Eye (tissue), 1 donor: ENCODE measurements around the gene COMMD9.

Experiments
- DNase-seq: peaks from one replicate; pipeline ENCODE4 v3.0.0-alpha.2; 2015

COMMD9 gene

DNA sequence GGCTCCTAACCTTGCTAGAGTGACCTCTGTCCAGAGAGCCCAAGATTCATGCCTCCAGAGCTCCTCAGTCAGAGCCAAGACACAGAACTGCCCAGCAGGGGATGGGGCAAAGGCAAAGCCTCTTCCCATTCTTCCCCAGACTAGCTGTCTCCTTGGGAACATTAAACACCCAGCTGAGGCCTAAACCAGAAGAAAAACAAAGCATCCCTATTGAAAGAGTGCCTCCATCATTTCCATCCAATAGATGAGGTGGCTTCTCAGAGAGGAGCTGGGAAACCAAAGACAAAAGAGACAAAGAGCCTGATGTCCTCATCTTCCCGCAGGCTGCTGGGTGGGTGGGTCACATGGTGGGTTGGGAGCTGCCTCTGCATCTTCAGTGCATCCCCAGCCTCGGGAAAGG lies 37.4 kb downstream of the COMMD9 start:
- DNase-seq = no peak

GRCh38 chr11:36249246-36249645 lies 40.0 kb downstream of the COMMD9 start:
- DNase-seq = no peak

GRCh38 chr11:36248436-36248835 lies 40.8 kb downstream of the COMMD9 start:
- DNase-seq = no peak

DNA sequence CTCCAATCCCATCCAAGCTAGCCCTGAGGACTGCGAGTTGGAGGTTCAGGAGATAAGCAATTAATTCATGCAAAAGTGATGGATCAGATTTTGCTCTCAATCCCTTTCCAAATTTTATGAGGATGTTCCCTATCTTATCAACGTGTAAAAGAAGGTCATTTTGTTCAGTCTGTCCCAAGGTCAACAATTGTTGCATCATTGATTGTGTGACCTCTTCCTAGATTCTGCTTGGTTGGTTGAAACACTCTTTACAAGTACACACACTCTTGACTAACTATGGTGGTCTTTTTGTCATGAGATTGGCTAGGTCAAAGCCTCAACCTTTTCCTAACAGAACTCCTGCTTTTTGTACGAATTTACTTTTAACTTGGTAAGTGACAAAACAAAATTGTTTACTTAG lies 41.7 kb downstream of the COMMD9 start:
- no peak for DNase-seq

DNA sequence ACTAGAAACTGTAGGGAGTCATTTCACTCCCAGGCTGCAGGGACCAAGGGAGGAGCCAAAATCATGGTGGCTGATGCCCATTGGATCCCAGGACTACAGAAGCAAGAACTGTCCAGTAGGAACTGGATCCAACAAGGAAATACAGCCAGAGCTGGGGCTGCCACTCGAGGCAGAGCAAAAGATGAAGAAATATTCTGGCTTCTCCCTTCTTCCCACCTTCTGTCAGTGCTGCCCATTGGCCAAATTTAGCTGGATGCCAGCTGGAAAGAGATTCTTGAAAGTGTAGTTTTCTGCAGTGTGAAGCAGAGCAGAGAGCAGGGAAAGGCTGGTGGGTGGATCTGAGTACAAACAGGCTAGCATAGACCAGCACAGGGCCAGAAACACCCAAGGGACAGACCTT lies 45.6 kb downstream of the COMMD9 start:
- no peak for DNase-seq

DNA sequence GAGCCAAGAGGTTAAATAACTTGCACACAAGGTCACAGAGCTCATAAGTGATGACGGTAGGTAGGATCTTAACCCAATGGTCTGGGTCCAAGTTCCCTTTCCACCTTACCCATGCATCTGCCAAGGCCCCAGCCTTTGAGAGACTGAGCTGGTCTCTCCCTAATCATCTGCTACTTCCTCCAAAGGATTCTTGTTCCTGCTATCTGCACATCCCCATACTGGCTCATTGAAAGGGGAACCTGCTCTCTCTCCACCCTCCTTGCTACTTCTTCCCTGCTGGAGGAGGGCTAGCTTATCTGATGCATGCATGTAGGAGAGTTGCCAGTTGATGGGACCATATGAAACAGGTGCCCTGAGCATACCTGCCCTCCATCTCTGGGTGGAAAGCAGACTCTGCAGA lies 47.7 kb downstream of the COMMD9 start:
- no peak for DNase-seq

GRCh38 chr11:36240801-36241200 lies 48.4 kb downstream of the COMMD9 start:
- DNase-seq = peak; percentile 71

GRCh38 chr11:36240173-36240572 lies 49.1 kb downstream of the COMMD9 start:
- no peak for DNase-seq

- no peak for DNase-seq
These were observed 49.6 kb downstream of the COMMD9 start for GRCh38 chr11:36239636-36240035.

GRCh38 chr11:36238881-36239280 lies 50.3 kb downstream of the COMMD9 start:
- DNase-seq = no peak

- DNase-seq = no peak
These were observed 51.1 kb downstream of the COMMD9 start for GRCh38 chr11:36238036-36238631.

GRCh38 chr11:36237391-36237790 lies 51.8 kb downstream of the COMMD9 start:
- no peak for DNase-seq

- DNase-seq = no peak
These were observed 53.5 kb downstream of the COMMD9 start for GRCh38 chr11:36235750-36236149.

GRCh38 chr11:36234825-36235224 lies 54.4 kb downstream of the COMMD9 start:
- no peak for DNase-seq

DNA sequence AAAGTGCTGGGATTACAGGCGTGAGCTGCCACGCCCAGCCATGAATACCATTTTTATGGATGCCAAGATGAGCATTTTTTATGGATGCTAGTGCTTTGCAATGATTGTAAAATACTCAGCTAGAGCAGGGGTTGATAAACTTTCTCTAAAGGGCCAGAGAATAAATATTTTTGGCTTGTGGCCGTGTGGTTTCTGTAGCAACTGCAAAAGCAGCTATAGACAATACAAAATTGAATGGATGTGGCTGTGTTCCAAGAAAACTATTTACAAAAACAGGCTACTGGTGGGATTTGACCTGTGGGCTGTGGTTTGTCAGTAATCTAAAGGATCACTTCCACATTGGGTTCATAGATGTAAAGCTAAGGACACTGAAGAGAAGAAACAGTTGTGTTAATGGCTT lies 56.0 kb downstream of the COMMD9 start:
- no peak for DNase-seq

GRCh38 chr11:36230779-36231699 lies 58.2 kb downstream of the COMMD9 start:
- DNase-seq = peak; percentile 72

GRCh38 chr11:36229091-36229705 lies 60.0 kb downstream of the COMMD9 start:
- DNase-seq = no peak

DNA sequence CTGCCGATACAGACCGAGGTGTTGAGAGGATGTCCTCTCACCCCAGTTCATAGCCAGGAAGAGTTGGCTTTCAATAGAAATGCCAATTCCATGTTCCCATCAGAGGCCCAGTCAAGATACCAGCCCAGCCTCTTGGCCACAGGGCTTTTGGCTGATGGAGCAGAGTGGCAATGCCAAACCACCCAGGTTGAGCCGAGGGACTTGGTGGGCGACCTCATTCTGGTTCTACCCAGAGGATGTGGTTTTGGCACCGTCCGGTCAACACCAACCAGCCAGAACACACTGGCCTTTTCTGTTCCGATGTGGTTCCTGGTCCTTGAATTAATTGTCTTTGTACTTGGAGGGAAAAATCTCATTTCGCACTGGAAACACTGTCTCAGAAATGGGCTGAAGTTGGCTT lies 60.5 kb downstream of the COMMD9 start:
- DNase-seq = no peak

GRCh38 chr11:36227044-36227443 lies 62.2 kb downstream of the COMMD9 start:
- no peak for DNase-seq

DNA sequence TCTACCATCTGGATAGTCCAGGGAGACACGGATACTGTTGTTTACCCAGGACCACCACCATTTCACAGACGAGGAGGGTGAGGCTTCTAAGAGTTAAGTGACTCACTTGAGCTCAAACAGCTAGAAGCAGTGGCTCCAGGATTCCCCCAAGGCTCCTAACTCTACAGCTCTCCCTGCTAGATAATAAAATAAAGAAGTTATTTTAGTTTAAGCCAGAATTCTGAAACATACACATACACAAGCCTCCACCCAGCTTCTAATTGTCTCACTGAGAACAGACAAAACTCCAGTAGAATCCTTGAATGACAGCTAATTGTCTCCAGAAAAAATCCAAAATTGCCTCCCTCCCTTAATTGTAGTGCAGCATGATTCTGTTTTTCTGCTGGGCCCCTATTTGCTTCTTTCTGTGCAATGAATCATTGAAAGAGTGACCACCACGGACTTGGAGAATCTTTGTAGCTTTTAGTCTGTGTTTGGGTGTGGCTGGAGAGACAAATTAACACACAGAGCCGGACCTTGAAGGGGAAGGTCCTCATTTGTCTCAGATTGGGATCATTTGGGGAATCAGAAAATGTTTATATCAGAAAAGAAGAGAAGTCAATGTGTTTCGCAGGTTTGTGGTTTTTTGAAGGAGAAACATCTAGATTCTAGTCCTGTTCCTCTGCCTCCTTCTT lies 64.9 kb downstream of the COMMD9 start:
- no peak for DNase-seq

GRCh38 chr11:36222831-36223635 lies 66.2 kb downstream of the COMMD9 start:
- DNase-seq = peak; percentile 70
